ENCODE measurements around the gene ATRAID.

Gene ATRAID

DNA sequence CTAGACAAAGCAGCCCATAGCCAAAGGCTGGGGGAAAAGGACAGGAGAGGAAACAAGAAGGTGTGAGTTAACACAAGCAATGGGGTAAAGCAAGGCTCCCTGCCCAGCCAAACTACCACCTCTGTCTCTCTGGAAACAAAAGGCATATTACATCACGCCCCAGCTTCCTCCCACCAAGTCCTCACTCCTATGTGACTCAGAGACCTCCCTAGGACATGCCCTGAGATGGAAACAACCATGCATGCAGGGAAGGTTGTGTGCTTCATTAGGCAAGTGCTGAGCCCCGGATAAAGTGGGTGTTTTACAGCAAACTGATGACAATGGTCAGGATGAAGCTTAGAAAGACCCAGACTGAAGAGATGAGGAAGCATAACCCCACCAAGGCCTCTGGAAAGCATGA, 9.0 kb upstream of the ATRAID start:
- no peak overlapping the region for H2BK120ac ChIP-seq (ENCODE audit: insufficient read depth, low read length, poor library complexity)
- no peak overlapping the region for H4K8ac ChIP-seq (ENCODE audit: low read depth, low read length)
- no peak overlapping the region for H4K91ac ChIP-seq (ENCODE audit: low read depth, low read length)
- no peak overlapping the region for H3K27ac ChIP-seq (ENCODE audit: low read depth, low read length)
- H3K27me3 ChIP-seq (ENCODE audit: insufficient read depth, low read length) = no peaks in the 10 kb centered on the region
- H2AK5ac ChIP-seq (ENCODE audit: low read length) = no peak overlapping the region
- no peak overlapping the region for H2BK5ac ChIP-seq (ENCODE audit: low read depth, low read length, poor library complexity)
- peaks cover 7% of the 10 kb centered on the region for H3K79me1 ChIP-seq (ENCODE audit: low read length)
- H3K23ac ChIP-seq (ENCODE audit: low read length) = no peak overlapping the region
- no peak for DNase-seq
- WGBS (ENCODE audit: extremely low coverage, insufficient coverage, insufficient read length) = no CpG with 5 or more reads among the region's 2 CpGs
- no peaks in the 10 kb centered on the region for H3K79me2 ChIP-seq (ENCODE audit: control insufficient read depth, insufficient read depth, low read length, poor library complexity)
- peaks cover 68 to 83% of the 10 kb centered on the region in 2 experiments for H3K36me3 ChIP-seq (ENCODE audit: control insufficient read depth in 1 of 2, insufficient read depth in 2 of 2, low read length in 2 of 2)
- no peak overlapping the region for H3K9ac ChIP-seq (ENCODE audit: low read length)
- H3K4ac ChIP-seq (ENCODE audit: low read depth, low read length) = no peak overlapping the region
- H3K9me3 ChIP-seq (ENCODE audit: insufficient read depth, low read depth, low read length) = peaks cover 2% of the 10 kb centered on the region
- H3K4me2 ChIP-seq (ENCODE audit: low read length) = no peak overlapping the region
- no peak overlapping the region for H3K14ac ChIP-seq (ENCODE audit: low read length)
- no peak overlapping the region for H3K18ac ChIP-seq (ENCODE audit: low read length)
- H2BK12ac ChIP-seq (ENCODE audit: low read length) = no peak overlapping the region
- H2AFZ ChIP-seq (ENCODE audit: insufficient read depth, low read length, poor library complexity) = no peak overlapping the region
- no peak overlapping the region for H3K4me3 ChIP-seq (ENCODE audit: low read depth, low read length)
- peaks cover 7 to 21% of the 10 kb centered on the region in 2 experiments for H3K4me1 ChIP-seq (ENCODE audit: control insufficient read depth in 1 of 2, insufficient read depth in 2 of 2, low read length in 2 of 2)
- H4K12ac ChIP-seq (ENCODE audit: low read depth, low read length) = no peak overlapping the region

DNA sequence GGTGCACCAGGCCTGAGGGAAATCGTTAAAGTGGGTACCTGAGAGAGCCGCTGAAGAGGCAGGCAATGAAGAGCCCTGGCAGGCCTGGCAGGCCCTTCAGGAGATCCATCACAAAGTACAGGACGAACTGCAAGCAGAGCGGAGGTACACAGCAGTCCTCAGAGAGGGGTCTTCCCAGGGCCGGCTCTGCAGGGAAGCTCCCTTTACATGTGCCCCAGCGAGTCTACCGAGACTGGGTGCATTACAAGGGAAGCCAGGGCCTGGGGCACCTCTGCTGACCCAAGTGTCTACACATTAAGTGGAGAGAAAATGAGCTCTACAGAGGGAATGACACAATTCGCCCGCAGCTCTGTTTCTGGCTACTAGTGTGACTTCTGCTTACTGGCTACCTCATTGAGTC, 8.1 kb upstream of the ATRAID start:
- Histone ChIP-seq H3K23ac (ENCODE audit: low read length) (no peak overlapping the region), H2BK5ac (ENCODE audit: low read depth, low read length, poor library complexity) (no peak overlapping the region), H3K4me1 (ENCODE audit: control insufficient read depth in 1 of 2, insufficient read depth in 2 of 2, low read length in 2 of 2) (peaks cover 15 to 25% of the 10 kb centered on the region in 2 experiments), H2AFZ (ENCODE audit: insufficient read depth, low read length, poor library complexity) (no peak overlapping the region), H2BK12ac (ENCODE audit: low read length) (no peak overlapping the region), H3K14ac (ENCODE audit: low read length) (no peak overlapping the region), H3K18ac (ENCODE audit: low read length) (no peak overlapping the region), H3K79me1 (ENCODE audit: low read length) (peaks cover 12% of the 10 kb centered on the region), H4K8ac (ENCODE audit: low read depth, low read length) (no peak overlapping the region), H3K79me2 (ENCODE audit: control insufficient read depth, insufficient read depth, low read length, poor library complexity) (peaks cover 5% of the 10 kb centered on the region), H3K4me2 (ENCODE audit: low read length) (no peak overlapping the region), H2AK5ac (ENCODE audit: low read length) (no peak overlapping the region), H3K36me3 (ENCODE audit: control insufficient read depth in 1 of 2, insufficient read depth in 2 of 2, low read length in 2 of 2) (peaks cover 74 to 89% of the 10 kb centered on the region in 2 experiments), H4K91ac (ENCODE audit: low read depth, low read length) (no peak overlapping the region), H4K12ac (ENCODE audit: low read depth, low read length) (no peak overlapping the region), H3K27ac (ENCODE audit: low read depth, low read length) (no peak overlapping the region), H3K9ac (ENCODE audit: low read length) (no peak overlapping the region), H3K4ac (ENCODE audit: low read depth, low read length) (no peak overlapping the region), H3K27me3 (ENCODE audit: insufficient read depth, low read length) (no peaks in the 10 kb centered on the region), H3K9me3 (ENCODE audit: insufficient read depth, low read depth, low read length) (peaks cover 2% of the 10 kb centered on the region), H3K4me3 (ENCODE audit: low read depth, low read length) (no peak overlapping the region), H2BK120ac (ENCODE audit: insufficient read depth, low read length, poor library complexity) (no peak overlapping the region)
- DNase-seq = no peak
- WGBS (ENCODE audit: extremely low coverage, insufficient coverage, insufficient read length) = no CpG with 5 or more reads among the region's 9 CpGs

DNA sequence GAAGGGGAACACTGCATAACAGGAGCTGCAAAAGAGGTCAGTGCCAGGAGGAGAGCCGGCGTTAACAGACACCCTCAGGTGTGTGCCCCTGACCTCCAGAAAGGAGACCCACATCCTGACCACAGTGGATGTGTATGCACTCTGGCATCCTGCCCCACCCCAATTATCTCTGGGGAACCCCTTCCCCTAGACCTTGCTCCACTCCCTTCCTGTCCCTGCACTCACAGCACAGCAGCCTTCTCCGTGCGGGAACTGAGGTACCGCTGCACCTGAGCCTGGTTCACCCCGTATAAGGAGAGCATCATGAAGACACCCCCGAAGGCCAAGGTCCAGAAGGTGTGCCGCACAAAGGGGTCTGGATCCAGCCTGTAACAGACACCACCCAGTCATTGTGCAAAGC, 7.3 kb upstream of the ATRAID start:
- H2AK5ac ChIP-seq (ENCODE audit: low read length) = no peak overlapping the region
- H3K9ac ChIP-seq (ENCODE audit: low read length) = no peak overlapping the region
- no peak overlapping the region for H3K23ac ChIP-seq (ENCODE audit: low read length)
- H3K4me3 ChIP-seq (ENCODE audit: low read depth, low read length) = no peak overlapping the region
- WGBS (ENCODE audit: extremely low coverage, insufficient coverage, insufficient read length) = no CpG with 5 or more reads among the region's 8 CpGs
- peaks cover 2% of the 10 kb centered on the region for H3K9me3 ChIP-seq (ENCODE audit: insufficient read depth, low read depth, low read length)
- H2BK12ac ChIP-seq (ENCODE audit: low read length) = no peak overlapping the region
- H3K79me1 ChIP-seq (ENCODE audit: low read length) = peaks cover 12% of the 10 kb centered on the region
- H3K14ac ChIP-seq (ENCODE audit: low read length) = no peak overlapping the region
- no peak overlapping the region for H4K91ac ChIP-seq (ENCODE audit: low read depth, low read length)
- no peak overlapping the region for H2AFZ ChIP-seq (ENCODE audit: insufficient read depth, low read length, poor library complexity)
- H3K27ac ChIP-seq (ENCODE audit: low read depth, low read length) = no peak overlapping the region
- no peak overlapping the region for H3K18ac ChIP-seq (ENCODE audit: low read length)
- H3K79me2 ChIP-seq (ENCODE audit: control insufficient read depth, insufficient read depth, low read length, poor library complexity) = peaks cover 5% of the 10 kb centered on the region
- H4K12ac ChIP-seq (ENCODE audit: low read depth, low read length) = no peak overlapping the region
- no peak for DNase-seq
- H3K36me3 ChIP-seq (ENCODE audit: control insufficient read depth in 1 of 2, insufficient read depth in 2 of 2, low read length in 2 of 2) = peaks cover 71 to 85% of the 10 kb centered on the region in 2 experiments
- no peaks in the 10 kb centered on the region for H3K27me3 ChIP-seq (ENCODE audit: insufficient read depth, low read length)
- no peak overlapping the region for H3K4me2 ChIP-seq (ENCODE audit: low read length)
- no peak overlapping the region for H2BK120ac ChIP-seq (ENCODE audit: insufficient read depth, low read length, poor library complexity)
- no peak overlapping the region for H2BK5ac ChIP-seq (ENCODE audit: low read depth, low read length, poor library complexity)
- H4K8ac ChIP-seq (ENCODE audit: low read depth, low read length) = no peak overlapping the region
- H3K4me1 ChIP-seq (ENCODE audit: control insufficient read depth in 1 of 2, insufficient read depth in 2 of 2, low read length in 2 of 2) = peaks cover 11 to 23% of the 10 kb centered on the region in 2 experiments
- H3K4ac ChIP-seq (ENCODE audit: low read depth, low read length) = no peak overlapping the region

DNA sequence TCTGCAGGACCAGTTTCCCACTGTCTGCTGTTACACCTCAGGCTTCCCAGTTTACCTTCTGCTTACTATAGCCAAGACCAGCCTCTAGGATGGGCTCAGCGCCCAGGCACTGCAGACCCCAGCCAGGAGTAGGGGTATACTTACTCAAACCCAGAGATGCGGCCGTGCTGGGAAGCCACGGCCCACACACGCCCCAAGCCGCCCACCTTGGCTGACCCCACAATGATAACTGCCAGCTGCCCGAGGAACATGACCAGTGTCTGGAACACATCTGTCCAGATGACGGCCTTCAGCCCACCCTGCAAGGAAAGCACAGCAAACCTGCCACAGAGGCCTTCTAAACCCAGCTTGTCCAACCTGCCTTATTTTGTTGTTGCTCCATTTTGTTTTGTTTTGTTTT, 6.6 kb upstream of the ATRAID start:
- peaks cover 2% of the 10 kb centered on the region for H3K9me3 ChIP-seq (ENCODE audit: insufficient read depth, low read depth, low read length)
- H3K23ac ChIP-seq (ENCODE audit: low read length) = no peak overlapping the region
- no peak overlapping the region for H2AFZ ChIP-seq (ENCODE audit: insufficient read depth, low read length, poor library complexity)
- H3K36me3 ChIP-seq (ENCODE audit: control insufficient read depth in 1 of 2, insufficient read depth in 2 of 2, low read length in 2 of 2) = peaks cover 68 to 79% of the 10 kb centered on the region in 2 experiments
- no peak for DNase-seq
- peaks cover 5% of the 10 kb centered on the region for H3K79me2 ChIP-seq (ENCODE audit: control insufficient read depth, insufficient read depth, low read length, poor library complexity)
- no peak overlapping the region for H3K14ac ChIP-seq (ENCODE audit: low read length)
- H3K4me1 ChIP-seq (ENCODE audit: control insufficient read depth in 1 of 2, insufficient read depth in 2 of 2, low read length in 2 of 2) = peaks cover 12 to 26% of the 10 kb centered on the region in 2 experiments
- H3K27me3 ChIP-seq (ENCODE audit: insufficient read depth, low read length) = no peaks in the 10 kb centered on the region
- no peak overlapping the region for H3K4me3 ChIP-seq (ENCODE audit: low read depth, low read length)
- no CpG with 5 or more reads among the region's 8 CpGs for WGBS (ENCODE audit: extremely low coverage, insufficient coverage, insufficient read length)
- no peak overlapping the region for H3K18ac ChIP-seq (ENCODE audit: low read length)
- no peak overlapping the region for H2BK5ac ChIP-seq (ENCODE audit: low read depth, low read length, poor library complexity)
- H3K79me1 ChIP-seq (ENCODE audit: low read length) = peaks cover 15% of the 10 kb centered on the region
- H4K91ac ChIP-seq (ENCODE audit: low read depth, low read length) = no peak overlapping the region
- no peak overlapping the region for H3K9ac ChIP-seq (ENCODE audit: low read length)
- no peak overlapping the region for H4K12ac ChIP-seq (ENCODE audit: low read depth, low read length)
- no peak overlapping the region for H4K8ac ChIP-seq (ENCODE audit: low read depth, low read length)
- no peak overlapping the region for H3K4ac ChIP-seq (ENCODE audit: low read depth, low read length)
- H2AK5ac ChIP-seq (ENCODE audit: low read length) = no peak overlapping the region
- H3K4me2 ChIP-seq (ENCODE audit: low read length) = no peak overlapping the region
- H2BK12ac ChIP-seq (ENCODE audit: low read length) = no peak overlapping the region
- H2BK120ac ChIP-seq (ENCODE audit: insufficient read depth, low read length, poor library complexity) = no peak overlapping the region
- H3K27ac ChIP-seq (ENCODE audit: low read depth, low read length) = no peak overlapping the region

Measured in trophoblast cell (in vitro differentiated cells and primary cell).